ENCODE results near the gene CHD2.

CHD2 gene

GRCh38 chr15:93034512-93034911, 134.4 kb downstream of the CHD2 start:
- no peak for TF ChIP-seq CTCF (IDR thresholded peaks at IDR 0.05)

GRCh38 chr15:93035092-93035915, 135.2 kb downstream of the CHD2 start:
- no peak overlapping the region for H3K4me2 ChIP-seq (ENCODE audit: low read length)
- no peaks in the 10 kb centered on the region for H3K4me1 ChIP-seq
- no peak overlapping the region for H3K9ac ChIP-seq
- H3K9me3 ChIP-seq (ENCODE audit: control insufficient read depth, low read length) = no peaks in the 10 kb centered on the region
- no peak overlapping the region for H3K27ac ChIP-seq
- no peaks in the 10 kb centered on the region for H3K36me3 ChIP-seq (ENCODE audit: control insufficient read depth, insufficient read depth, low read length)
- H2AFZ ChIP-seq = no peak overlapping the region
- H3K79me2 ChIP-seq = no peaks in the 10 kb centered on the region
- no peaks in the 10 kb centered on the region for H3K27me3 ChIP-seq (ENCODE audit: control insufficient read depth, insufficient read depth, low read length)
- no peak for TF ChIP-seq CTCF (IDR thresholded peaks at IDR 0.05)
- no peak overlapping the region for H3K4me3 ChIP-seq (ENCODE audit: low read depth, low read length)

More at GRCh38 chr15:93034512-93034911, 134.4 kb downstream of the CHD2 start:
- Histone ChIP-seq H3K4me1 (no peaks in the 10 kb centered on the region), H2AFZ (no peak overlapping the region), H3K27me3 (ENCODE audit: control insufficient read depth, insufficient read depth, low read length) (no peaks in the 10 kb centered on the region), H3K27ac (no peak overlapping the region), H3K4me3 (ENCODE audit: low read depth, low read length) (no peak overlapping the region), H3K4me2 (ENCODE audit: low read length) (no peak overlapping the region), H3K9ac (no peak overlapping the region), H3K9me3 (ENCODE audit: control insufficient read depth, low read length) (no peaks in the 10 kb centered on the region), H3K79me2 (no peaks in the 10 kb centered on the region), H3K36me3 (ENCODE audit: control insufficient read depth, insufficient read depth, low read length) (no peaks in the 10 kb centered on the region)

GRCh38 chr15:93035953-93036810, 136.1 kb downstream of the CHD2 start:
- H3K4me3 ChIP-seq (ENCODE audit: low read depth, low read length) = no peak overlapping the region
- H3K4me2 ChIP-seq (ENCODE audit: low read length) = no peak overlapping the region
- no peaks in the 10 kb centered on the region for H3K4me1 ChIP-seq
- no peaks in the 10 kb centered on the region for H3K36me3 ChIP-seq (ENCODE audit: control insufficient read depth, insufficient read depth, low read length)
- no peak overlapping the region for H2AFZ ChIP-seq
- peak; percentile 9 for TF ChIP-seq CTCF (IDR thresholded peaks at IDR 0.05)
- H3K27ac ChIP-seq = no peak overlapping the region
- H3K79me2 ChIP-seq = no peaks in the 10 kb centered on the region
- no peak overlapping the region for H3K9ac ChIP-seq
- H3K27me3 ChIP-seq (ENCODE audit: control insufficient read depth, insufficient read depth, low read length) = no peaks in the 10 kb centered on the region
- no peaks in the 10 kb centered on the region for H3K9me3 ChIP-seq (ENCODE audit: control insufficient read depth, low read length)

GRCh38 chr15:93036951-93037819, 137.1 kb downstream of the CHD2 start:
- no peak overlapping the region for H2AFZ ChIP-seq
- H3K27ac ChIP-seq = no peak overlapping the region
- no peak overlapping the region for H3K4me3 ChIP-seq (ENCODE audit: low read depth, low read length)
- H3K9me3 ChIP-seq (ENCODE audit: control insufficient read depth, low read length) = no peaks in the 10 kb centered on the region
- no peak overlapping the region for H3K9ac ChIP-seq
- H3K27me3 ChIP-seq (ENCODE audit: control insufficient read depth, insufficient read depth, low read length) = no peaks in the 10 kb centered on the region
- no peak for TF ChIP-seq CTCF (IDR thresholded peaks at IDR 0.05)
- no peaks in the 10 kb centered on the region for H3K4me1 ChIP-seq
- no peak overlapping the region for H3K4me2 ChIP-seq (ENCODE audit: low read length)
- no peaks in the 10 kb centered on the region for H3K36me3 ChIP-seq (ENCODE audit: control insufficient read depth, insufficient read depth, low read length)
- no peaks in the 10 kb centered on the region for H3K79me2 ChIP-seq

Data from parathyroid adenoma (tissue), 2 donors.